Adrenal gland (tissue), 12 donors: Measurements from ENCODE around the gene XCL2. TPM values are rescaled to one million over a fixed set of nuclear protein-coding genes. Genes with fewer than 3 reads are reported as not detected.

Experiments
- DNase-seq, 7 donors: peaks; one replicate each; pipeline ENCODE4 v3.0.0-alpha.2; 2019 to 2020
- H3K27ac ChIP-seq, 5 donors: fragments of 200-600 bp; sonication (generic) in 4 of 5; 1 replicate in 3 of 5; 2 replicates in 2 of 5; pipeline versions ENCODE4 v1.5.1 to v1.8.0; 2016 to 2020; ENCODE audit warnings: mild to moderate bottlenecking in 1 of 5
- H3K27me3 ChIP-seq: fragments of 200-600 bp; 2 replicates; pipeline ENCODE4 v1.8.0; 2021
- H3K36me3 ChIP-seq, 2 donors: fragments of 200-600 bp; replicated peaks in 1 of 2; 1 replicate in 1 of 2; 2 replicates in 1 of 2; pipeline versions ENCODE4 v1.5.1 to v1.8.0; 2018 to 2022
- H3K4me1 ChIP-seq, 2 donors: fragments of 200-600 bp; replicated peaks in 1 of 2; 1 replicate in 1 of 2; 2 replicates in 1 of 2; pipeline versions ENCODE4 v1.5.1 to v1.8.0; 2018 to 2021
- H3K4me3 ChIP-seq, 4 donors: fragments of 200-600 bp; sonication (generic) in 3 of 4; one replicate each; pipeline ENCODE4 v1.5.1; 2016 to 2018
- H3K9me3 ChIP-seq, 3 donors: fragments of 200-600 bp; sonication (generic) in 1 of 3; replicated peaks in 1 of 3; 1 replicate in 2 of 3; 2 replicates in 1 of 3; pipeline versions ENCODE4 v1.5.1 to v1.8.0; 2016 to 2021
- CTCF ChIP-seq, 6 experiments: fragments of 450-650 bp in 4 of 6; fragments of 200-600 bp in 2 of 6; sonication (generic) in 1 of 6; IDR thresholded peaks; 1 replicate in 5 of 6; 2 replicates in 1 of 6; pipeline versions ENCODE4 v1.5.1 to v1.8.0; 2016 to 2021; ENCODE audit warnings: antibody characterized with exemption in 6 of 6, mild to moderate bottlenecking in 2 of 6, moderate library complexity in 1 of 6
- POLR2A ChIP-seq, 2 donors: fragments of 450-650 bp; IDR thresholded peaks; one replicate each; pipeline ENCODE4 v1.6.1; 2017; ENCODE audit warnings: antibody characterized with exemption in 2 of 2, mild to moderate bottlenecking in 2 of 2, moderate library complexity in 1 of 2
- WGBS, 4 donors: extraction: QIAGEN DNeasy Blood & Tissue Kit in 2 of 4; methylation state at CpG; one replicate each; pipeline versions ENCODE4 v1.1.5 to v1.1.7; 2013 to 2017; 5-methylcytosine and 5-hydroxymethylcytosine counted together
- intact Hi-C, 2 donors: fragments of 100-400 bp; cut with DNase I; formaldehyde crosslinking; loops; one replicate each; pipeline versions ENCODE4 v1.14.1 to v1.15.0; 2022 to 2023
- polyA plus RNA-seq, 3 donors: library from polyadenylated mRNA; stranded (reverse); fragments of 200-250 nt in 2 of 3; fragments of 350-450 nt in 1 of 3; fragmentation: Illumina TruSeq in 1 of 3; extraction: RNeasy Lipid Tissue Mini Kit (QIAGEN cat#74804) in 1 of 3; gene quantifications; one replicate each; pipeline ENCODE4 v1.2.3, GENCODE V29; 2013 to 2014
- total RNA-seq, 9 donors: library from RNA; depleted of rRNA in 4 of 9; stranded (reverse); fragments of >200 nt in 4 of 9; fragments of 120-200 nt in 1 of 9; fragmentation: NEBNext Ultra II Directional in 1 of 9; extraction: Animal tissue kit (Norgen Biotek cat#: 25700) in 1 of 9; gene quantifications; one replicate each; pipeline versions ENCODE4 v1.1.0 to v1.2.4, GENCODE V29; 2013 to 2023
- donor health status: healthy with polysubstance abuse.
- donor health status: Bipolar disorder and iron deficiency.
- donor health status: DM: yes; HTN: yes; CAD: no.
- donor health status: DM: no; HTN: no; CAD: no.
- donor health status: DM: no; HTN: no; CAD: no.
- donor health status: DM: yes; HTN: yes; CAD: no.

The XCL2 gene
- total and polyA plus RNA-seq, 12 donors = 0.33 to 1.5 (median 0.33) TPM; not detected in 9

- Histone ChIP-seq H3K36me3 (no peaks in the 10 kb centered on the region), H3K9me3 (no peaks in the 10 kb centered on the region), H3K27ac (no peak overlapping the region), H3K4me1 (peaks cover 4 to 8% of the 10 kb centered on the region in 2 donors), H3K27me3 (no peaks in the 10 kb centered on the region), H3K4me3 (no peak overlapping the region)
- TF ChIP-seq CTCF (IDR thresholded peaks at IDR 0.05) (no peak), POLR2A (IDR thresholded peaks at IDR 0.05) (no peak)
- no peak for DNase-seq
- 78 to 98% (median 94%) methylated on average over 1 of the region's 1 CpG for WGBS, 4 donors
- intact Hi-C loops = no loop called here
Observed at GRCh38 chr1:168505006-168505405, 38.8 kb downstream of the XCL2 start.

GRCh38 chr1:168504064-168504837 is 39.5 kb downstream of the XCL2 start:
- intact Hi-C loops = no loop called here
- DNase-seq = peak; percentile 40 to 83 (median 78)
- H3K36me3 ChIP-seq = no peaks in the 10 kb centered on the region
- no peak overlapping the region for H3K4me3 ChIP-seq
- H3K27ac ChIP-seq = peak overlapping the region in 1 of 5 donors; percentile 63
- peaks cover 4 to 8% of the 10 kb centered on the region in 2 donors for H3K4me1 ChIP-seq
- H3K27me3 ChIP-seq = no peaks in the 10 kb centered on the region
- TF ChIP-seq CTCF (IDR thresholded peaks at IDR 0.05) (no peak), POLR2A (IDR thresholded peaks at IDR 0.05) (no peak)
- 51 to 61% (median 56%) methylated on average over 4 of the region's 4 CpGs for WGBS, 4 donors
- no peaks in the 10 kb centered on the region for H3K9me3 ChIP-seq

GRCh38 chr1:168499688-168500049 is 44.1 kb downstream of the XCL2 start:
- TF ChIP-seq CTCF (IDR thresholded peaks at IDR 0.05) (no peak), POLR2A (IDR thresholded peaks at IDR 0.05) (no peak)
- WGBS, 4 donors = 87 to 95% (median 90%) methylated on average over 2 of the region's 2 CpGs
- Histone ChIP-seq H3K27me3 (no peaks in the 10 kb centered on the region), H3K27ac (no peak overlapping the region), H3K4me1 (peaks cover 0 to 12% of the 10 kb centered on the region in 2 donors), H3K9me3 (no peaks in the 10 kb centered on the region), H3K4me3 (no peak overlapping the region), H3K36me3 (no peaks in the 10 kb centered on the region)
- intact Hi-C loops = no loop called here
- no peak for DNase-seq

GRCh38 chr1:168498956-168499687 is 44.7 kb downstream of the XCL2 start:
- H3K36me3 ChIP-seq = no peaks in the 10 kb centered on the region
- TF ChIP-seq POLR2A (IDR thresholded peaks at IDR 0.05) (no peak), CTCF (IDR thresholded peaks at IDR 0.05) (no peak)
- WGBS, 4 donors = 88 to 91% (median 89%) methylated on average over 4 of the region's 4 CpGs
- H3K9me3 ChIP-seq = no peaks in the 10 kb centered on the region
- H3K27ac ChIP-seq = no peak overlapping the region
- H3K4me1 ChIP-seq = peaks cover 0 to 9% of the 10 kb centered on the region in 2 donors
- intact Hi-C loops = no loop called here
- no peak overlapping the region for H3K4me3 ChIP-seq
- no peaks in the 10 kb centered on the region for H3K27me3 ChIP-seq
- DNase-seq = no peak
